Esophagus muscularis mucosa (tissue), 3 donors: ENCODE measurements around the gene BNC2.

ENCODE experiments used
- CTCF ChIP-seq, 3 experiments: fragments of 200-600 bp in 2 of 3; fragments of 450-650 bp in 1 of 3; sonication (generic) in 2 of 3; IDR thresholded peaks; one replicate each; pipeline ENCODE4 v1.5.1; 2017 to 2019; ENCODE audit warnings: antibody characterized with exemption in 3 of 3, mild to moderate bottlenecking in 2 of 3, moderate library complexity in 1 of 3
- EP300 ChIP-seq: sonication (generic); formaldehyde crosslinking; IDR thresholded peaks from one replicate; pipeline ENCODE4 v1.6.1; 2017; ENCODE audit warnings: antibody characterized with exemption

- TF ChIP-seq CTCF (IDR thresholded peaks at IDR 0.05) (no peak), EP300 (no peak)
Observed at GRCh38 chr9:16710888-16711287, 159.6 kb downstream of the BNC2 start.
